GM20000 (cell line): Measurements from ENCODE around the gene KCTD4.
A peak's percentile ranks its signal among the peaks of the same experiment; 100 is the strongest.

Source experiments
- DNase-seq: peaks from one replicate; pipeline ENCODE4 v3.0.0; 2012; ENCODE audit warnings: low spot score
- TF ChIP-seq, protein P1 (sequence below): IDR thresholded peaks from 2 replicates; pipeline ENCODE4 v1.5.1; 2012; ENCODE audit warnings: mild to moderate bottlenecking, control low read depth; ENCODE audit errors: extremely low read depth, missing control alignments

Gene KCTD4

DNA sequence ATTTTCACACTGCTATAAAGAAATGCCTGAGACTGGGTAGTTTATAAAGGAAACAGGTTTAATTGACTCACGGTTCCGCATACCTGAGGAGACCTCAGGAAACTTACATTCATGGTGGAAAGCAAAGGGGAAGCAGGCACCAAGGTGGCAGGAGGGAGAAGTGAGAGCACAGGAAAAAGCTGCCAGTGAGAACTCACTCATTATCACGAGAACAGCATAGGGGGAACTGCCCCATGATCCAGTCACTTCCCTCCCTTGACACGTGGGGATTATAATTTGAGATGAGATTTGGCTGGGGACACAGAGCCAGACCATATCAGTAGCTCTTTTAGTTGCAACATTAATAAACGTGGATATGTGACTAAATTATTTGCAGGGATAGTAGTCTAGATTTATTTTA, 4.3 kb upstream of the KCTD4 start:
- TF ChIP-seq, protein P1, sequence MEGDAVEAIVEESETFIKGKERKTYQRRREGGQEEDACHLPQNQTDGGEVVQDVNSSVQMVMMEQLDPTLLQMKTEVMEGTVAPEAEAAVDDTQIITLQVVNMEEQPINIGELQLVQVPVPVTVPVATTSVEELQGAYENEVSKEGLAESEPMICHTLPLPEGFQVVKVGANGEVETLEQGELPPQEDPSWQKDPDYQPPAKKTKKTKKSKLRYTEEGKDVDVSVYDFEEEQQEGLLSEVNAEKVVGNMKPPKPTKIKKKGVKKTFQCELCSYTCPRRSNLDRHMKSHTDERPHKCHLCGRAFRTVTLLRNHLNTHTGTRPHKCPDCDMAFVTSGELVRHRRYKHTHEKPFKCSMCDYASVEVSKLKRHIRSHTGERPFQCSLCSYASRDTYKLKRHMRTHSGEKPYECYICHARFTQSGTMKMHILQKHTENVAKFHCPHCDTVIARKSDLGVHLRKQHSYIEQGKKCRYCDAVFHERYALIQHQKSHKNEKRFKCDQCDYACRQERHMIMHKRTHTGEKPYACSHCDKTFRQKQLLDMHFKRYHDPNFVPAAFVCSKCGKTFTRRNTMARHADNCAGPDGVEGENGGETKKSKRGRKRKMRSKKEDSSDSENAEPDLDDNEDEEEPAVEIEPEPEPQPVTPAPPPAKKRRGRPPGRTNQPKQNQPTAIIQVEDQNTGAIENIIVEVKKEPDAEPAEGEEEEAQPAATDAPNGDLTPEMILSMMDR = no peak

GRCh38 chr13:45199711-45200110, 1.1 kb downstream of the KCTD4 start:
- DNase-seq = no peak

More for the DNA sequence above, 4.3 kb upstream of the KCTD4 start:
- no peak for DNase-seq

GRCh38 chr13:45198924-45199323, 1.9 kb downstream of the KCTD4 start:
- TF ChIP-seq, protein P1 = no peak
- DNase-seq = no peak

More at GRCh38 chr13:45199711-45200110, 1.1 kb downstream of the KCTD4 start:
- TF ChIP-seq, protein P1 = no peak

DNA sequence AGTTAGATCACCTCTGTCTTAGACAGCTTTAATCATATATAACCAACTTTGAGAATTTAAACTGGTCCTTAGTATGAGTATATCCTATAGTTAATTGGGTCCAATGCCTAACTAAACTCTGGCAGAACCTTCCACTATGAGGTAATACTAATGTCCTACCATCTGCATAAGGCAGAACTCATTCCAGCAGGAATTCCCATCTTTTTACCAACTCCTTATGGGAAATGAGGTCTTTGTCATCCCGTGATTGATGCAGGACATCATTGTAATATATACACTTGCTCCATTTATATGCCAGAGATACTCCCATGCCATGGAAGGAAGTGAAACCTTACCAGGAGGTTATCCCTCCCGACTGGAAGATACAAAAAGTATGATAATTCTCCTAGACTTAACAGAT, 2.8 kb downstream of the KCTD4 start:
- TF ChIP-seq, protein P1 = no peak
- DNase-seq = no peak

DNA sequence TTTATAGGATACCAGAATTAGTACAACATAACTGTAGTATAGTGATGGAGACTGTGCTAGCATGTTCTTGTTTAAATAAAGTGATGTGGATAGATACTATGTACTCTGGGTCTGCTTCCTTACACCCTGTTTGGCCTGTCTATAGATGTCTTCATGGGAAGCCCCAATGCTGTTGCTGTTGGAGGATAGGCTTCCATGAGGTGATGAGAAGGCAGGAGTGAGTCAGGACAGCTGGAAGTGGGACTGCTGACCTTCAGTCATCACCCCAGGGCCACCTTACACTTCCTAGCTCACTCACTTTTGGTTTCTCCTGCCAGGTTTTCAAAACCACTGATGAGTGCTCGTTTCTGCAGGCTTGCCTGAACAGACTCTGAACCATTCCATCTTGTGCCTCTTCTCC, 4.2 kb downstream of the KCTD4 start:
- TF ChIP-seq, protein P1 = no peak
- peak; percentile 10 for DNase-seq

- TF ChIP-seq, protein P1 = no peak
- DNase-seq = no peak
Measured at GRCh38 chr13:45196096-45196495, 4.7 kb downstream of the KCTD4 start.

DNA sequence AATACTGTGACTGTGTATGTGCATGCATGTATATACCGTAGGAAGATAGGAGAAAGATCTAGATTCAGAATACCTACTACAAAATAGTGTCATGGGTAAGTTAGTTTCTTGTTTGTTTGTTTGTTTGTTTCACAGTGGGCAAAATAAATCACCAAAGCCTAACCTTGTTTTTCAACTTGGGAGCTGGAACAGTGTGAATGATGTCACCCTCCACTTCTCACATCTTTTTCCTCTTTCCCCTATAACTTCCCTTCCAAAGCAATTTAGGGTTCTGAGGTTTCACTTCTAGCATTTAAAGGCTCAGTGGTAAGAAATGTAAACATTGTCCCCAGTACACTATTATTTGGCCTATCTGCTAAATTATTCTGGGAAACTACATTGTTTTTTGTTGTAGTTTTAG, 5.4 kb downstream of the KCTD4 start:
- TF ChIP-seq, protein P1 = no peak
- DNase-seq = no peak
